GM12801 (cell line): ENCODE measurements around the gene SLC16A4.

ENCODE experiments used
- TF ChIP-seq, protein P1 (sequence below): IDR thresholded peaks from one replicate; pipeline ENCODE4 v1.5.1; 2011; ENCODE audit warnings: control low read depth; ENCODE audit not compliant: insufficient read length; ENCODE audit errors: extremely low read depth

The SLC16A4 gene

DNA sequence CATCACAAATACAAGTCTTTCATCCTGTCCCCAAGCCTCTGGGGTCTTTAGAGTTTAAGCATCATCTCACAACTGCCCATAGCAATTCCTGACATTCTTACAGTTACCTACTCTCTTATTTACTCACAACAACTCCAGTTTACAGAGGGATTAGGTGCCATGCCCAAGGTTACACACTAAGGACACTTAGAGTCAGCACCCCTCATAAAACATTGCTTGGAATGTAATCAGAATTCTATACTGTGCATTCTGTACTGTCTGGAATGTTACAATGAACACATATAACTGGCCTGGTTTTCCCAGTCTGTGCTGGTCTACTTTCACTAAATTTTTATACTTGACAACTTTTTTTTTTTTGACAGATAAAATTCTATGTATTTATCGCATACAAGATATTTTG is 66.2 kb downstream of the SLC16A4 start:
- TF ChIP-seq, protein P1, sequence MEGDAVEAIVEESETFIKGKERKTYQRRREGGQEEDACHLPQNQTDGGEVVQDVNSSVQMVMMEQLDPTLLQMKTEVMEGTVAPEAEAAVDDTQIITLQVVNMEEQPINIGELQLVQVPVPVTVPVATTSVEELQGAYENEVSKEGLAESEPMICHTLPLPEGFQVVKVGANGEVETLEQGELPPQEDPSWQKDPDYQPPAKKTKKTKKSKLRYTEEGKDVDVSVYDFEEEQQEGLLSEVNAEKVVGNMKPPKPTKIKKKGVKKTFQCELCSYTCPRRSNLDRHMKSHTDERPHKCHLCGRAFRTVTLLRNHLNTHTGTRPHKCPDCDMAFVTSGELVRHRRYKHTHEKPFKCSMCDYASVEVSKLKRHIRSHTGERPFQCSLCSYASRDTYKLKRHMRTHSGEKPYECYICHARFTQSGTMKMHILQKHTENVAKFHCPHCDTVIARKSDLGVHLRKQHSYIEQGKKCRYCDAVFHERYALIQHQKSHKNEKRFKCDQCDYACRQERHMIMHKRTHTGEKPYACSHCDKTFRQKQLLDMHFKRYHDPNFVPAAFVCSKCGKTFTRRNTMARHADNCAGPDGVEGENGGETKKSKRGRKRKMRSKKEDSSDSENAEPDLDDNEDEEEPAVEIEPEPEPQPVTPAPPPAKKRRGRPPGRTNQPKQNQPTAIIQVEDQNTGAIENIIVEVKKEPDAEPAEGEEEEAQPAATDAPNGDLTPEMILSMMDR, result no peak

DNA sequence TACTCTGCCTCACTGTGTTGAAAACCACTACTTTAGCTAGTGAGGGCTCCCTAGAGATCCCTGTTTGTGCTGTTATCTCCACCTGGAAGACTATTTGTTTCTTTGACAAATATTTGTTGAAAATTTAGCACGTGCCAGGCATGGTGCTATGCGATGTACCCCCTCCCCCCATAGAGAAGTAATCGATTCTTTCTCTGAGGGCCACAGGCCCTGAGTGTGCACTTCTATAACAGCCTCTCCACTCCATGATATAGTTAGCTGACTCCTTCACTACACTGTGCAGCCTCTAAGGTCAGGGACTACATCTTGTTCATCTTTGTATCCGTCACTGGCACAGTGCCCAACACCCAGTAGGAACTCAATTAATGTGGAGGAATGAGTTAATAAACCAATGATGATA is 69.0 kb downstream of the SLC16A4 start:
- TF ChIP-seq, protein P1, result no peak

DNA sequence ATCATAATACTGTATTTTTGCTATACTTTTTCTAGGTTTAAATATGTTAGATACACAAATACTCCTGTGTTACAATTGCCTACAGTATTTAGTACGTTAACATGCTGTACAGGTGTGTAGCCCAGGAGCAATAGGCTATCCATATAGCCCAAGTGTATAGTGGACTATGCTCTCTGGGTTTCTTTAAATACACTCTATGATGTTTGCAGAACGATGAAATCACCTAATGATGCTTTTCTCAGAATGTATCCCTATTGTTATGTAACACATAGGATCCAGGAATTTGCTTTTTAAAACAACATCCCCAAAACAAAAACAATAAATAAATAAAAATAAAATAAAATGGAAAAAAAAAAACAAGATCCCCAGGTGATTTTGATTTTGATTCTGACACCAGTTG is 69.8 kb downstream of the SLC16A4 start:
- TF ChIP-seq, protein P1, result no peak

DNA sequence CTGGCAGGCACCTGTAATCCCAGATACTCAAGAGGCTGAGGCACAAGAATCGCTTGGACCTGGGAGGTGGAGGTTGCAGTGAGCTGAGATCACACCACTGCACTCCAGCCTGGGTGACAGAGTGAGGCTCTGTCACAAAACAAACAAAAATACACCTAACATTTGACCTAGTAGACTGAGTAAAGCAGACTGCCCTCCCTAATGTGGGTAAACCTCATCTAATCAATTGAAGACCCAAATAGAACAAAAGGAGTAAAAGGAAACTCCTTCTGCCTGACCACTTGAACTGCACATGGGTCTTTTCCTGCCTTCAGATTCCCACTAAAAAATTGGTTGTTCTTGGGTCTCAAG is 70.7 kb downstream of the SLC16A4 start:
- TF ChIP-seq, protein P1, result no peak

DNA sequence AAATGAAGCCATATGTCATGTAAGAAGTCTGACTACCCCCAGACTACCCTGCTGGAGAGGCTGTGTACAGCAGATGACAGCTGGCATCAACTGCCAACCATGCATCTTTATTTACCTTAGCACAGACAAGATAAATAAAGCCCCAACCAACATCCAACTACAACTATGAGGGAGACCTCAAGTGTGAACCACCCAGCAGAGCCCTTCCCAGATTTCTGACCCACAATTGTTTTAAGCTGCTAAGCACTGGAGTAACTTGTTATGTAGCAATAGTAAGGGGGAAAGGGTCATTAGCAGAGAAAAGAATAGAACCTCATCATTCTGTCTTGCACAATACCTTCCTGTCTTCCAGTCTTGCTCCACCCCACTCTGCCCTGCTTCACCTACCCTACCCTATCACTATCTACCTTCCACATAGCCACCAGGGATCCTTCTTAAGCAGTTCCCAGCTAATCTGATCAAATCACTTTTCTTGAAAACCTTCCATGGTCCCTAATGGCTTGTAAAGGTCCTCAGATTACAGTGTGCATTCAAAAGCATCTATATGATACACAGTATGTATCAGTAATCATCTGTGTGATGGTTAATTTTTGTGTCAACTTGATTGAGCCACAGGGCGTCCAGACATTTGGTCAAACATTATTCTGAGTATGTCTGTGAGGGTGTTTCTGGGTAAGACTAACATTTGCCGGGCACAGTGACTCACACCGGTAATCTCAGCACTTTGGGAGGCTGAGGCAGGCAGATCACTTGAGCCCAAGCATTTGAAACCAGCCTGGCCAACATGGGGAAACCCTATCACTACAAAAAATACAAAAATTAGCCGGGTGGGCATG is 71.3 kb downstream of the SLC16A4 start:
- TF ChIP-seq, protein P1, result no peak

DNA sequence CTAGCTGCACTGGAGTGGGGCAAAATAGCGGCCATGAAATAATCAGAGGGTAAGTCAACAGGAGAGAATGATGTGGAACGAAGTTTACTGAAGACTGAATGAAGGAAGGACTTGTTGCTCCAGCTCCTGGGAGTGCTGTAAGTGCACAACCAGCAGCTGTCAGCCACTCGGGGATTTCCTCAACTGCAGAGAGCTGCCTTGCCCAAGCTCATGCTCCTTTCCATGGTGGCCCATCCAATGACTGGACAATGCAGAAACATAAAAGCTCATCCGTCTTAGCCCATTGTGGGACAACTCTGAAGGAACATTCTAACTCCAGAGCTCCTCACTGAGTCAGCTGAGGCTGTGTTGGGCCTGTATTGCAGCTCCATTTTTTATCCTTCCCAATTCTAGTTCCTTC is 72.8 kb downstream of the SLC16A4 start:
- TF ChIP-seq, protein P1, result no peak

DNA sequence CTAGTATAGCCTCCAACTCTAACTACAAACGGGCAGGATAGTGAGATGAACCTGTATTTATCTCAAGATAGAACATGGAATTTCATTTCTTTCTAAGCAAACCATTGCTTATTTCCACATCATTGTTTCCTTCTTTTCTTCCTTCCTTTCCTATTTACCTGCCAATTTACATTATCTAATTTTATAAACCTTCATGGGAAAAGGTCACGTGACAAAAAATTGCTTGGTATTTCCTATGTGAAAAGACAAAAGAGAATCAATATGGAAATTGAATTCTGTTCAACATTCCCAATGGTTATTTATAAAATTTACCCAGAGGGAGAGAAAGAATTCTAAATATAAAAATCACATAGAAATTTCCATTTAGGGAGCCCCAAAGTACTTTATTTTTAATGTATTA is 74.1 kb downstream of the SLC16A4 start:
- TF ChIP-seq, protein P1, result no peak
